ENCODE data around the gene DARS2. TPM values are rescaled to one million over a fixed set of nuclear protein-coding genes. Genes with fewer than 3 reads are reported as not detected.

The DARS2 gene
- total RNA-seq, 1 donor from 2014 or later = 21.1 TPM

DNA sequence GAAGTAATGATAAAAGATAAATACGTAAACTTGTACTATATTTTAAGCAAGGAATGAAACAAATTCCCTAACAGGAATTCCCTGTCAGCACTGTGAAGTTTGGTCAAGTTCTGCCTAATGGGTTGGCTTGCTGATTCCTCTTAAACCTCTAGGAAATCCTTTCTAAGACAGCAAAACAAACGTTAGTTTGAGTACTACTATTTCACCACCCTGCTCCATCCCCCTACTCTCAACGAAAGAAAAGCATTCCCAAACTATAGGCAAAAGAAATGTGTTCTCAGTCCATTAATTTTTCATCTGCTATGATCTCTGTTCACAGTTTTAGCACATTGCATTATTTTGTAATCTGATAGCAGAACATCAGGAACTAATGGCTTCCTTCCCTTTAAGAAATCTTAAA, 76.5 kb downstream of the DARS2 start:
- Mint-ChIP-seq H3K9me3 (ENCODE audit: low read depth) (peaks cover 3% of the 10 kb centered on the region), H3K27me3 (no peaks in the 10 kb centered on the region), H3K4me3 (ENCODE audit: low read depth) (no peak overlapping the region), H3K36me3 (ENCODE audit: insufficient read depth) (peaks cover 2% of the 10 kb centered on the region), H3K4me1 (ENCODE audit: low read depth) (no peaks in the 10 kb centered on the region), H3K27ac (no peak overlapping the region)
- no peak for DNase-seq (ENCODE audit: low spot score, unreplicated experiment)
- no peak for TF ChIP-seq CTCF (IDR thresholded peaks at IDR 0.05; ENCODE audit: unreplicated experiment)

DNA sequence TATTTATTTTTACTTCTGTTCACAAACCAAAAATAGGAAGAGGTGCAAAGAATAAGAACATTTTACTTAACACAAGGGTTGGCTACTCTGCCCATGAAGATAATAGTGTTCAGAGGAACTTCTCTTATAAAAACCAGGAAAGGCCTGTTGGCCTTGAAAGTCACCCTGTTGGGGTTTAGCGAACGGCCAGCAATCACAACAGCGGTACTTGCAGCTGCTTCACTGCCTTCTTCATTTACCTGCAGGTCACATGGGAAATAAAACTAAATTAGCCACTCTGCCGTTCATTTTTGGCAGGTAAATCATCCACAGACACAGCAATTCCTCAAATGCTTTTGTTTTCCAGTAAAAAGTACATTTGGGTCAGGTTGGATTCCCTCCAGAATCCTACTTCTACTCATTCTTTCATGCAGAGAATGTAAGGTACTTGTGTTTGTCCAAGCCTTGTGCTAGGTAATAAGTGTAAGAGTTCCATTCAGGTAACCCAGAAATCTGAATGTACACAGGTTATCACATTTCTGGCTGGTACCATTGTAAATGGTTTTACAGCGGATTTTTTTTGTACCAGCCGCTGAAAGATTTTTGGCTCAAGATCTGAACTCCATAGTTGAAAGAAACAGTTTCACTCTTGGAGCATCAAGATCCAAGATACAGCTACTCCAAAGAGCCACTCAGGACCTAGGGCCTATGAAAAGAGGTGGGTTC, 79.5 kb downstream of the DARS2 start:
- Mint-ChIP-seq H3K36me3 (ENCODE audit: insufficient read depth) (peaks cover 2% of the 10 kb centered on the region), H3K9me3 (ENCODE audit: low read depth) (peaks cover 3% of the 10 kb centered on the region), H3K27me3 (no peaks in the 10 kb centered on the region), H3K4me1 (ENCODE audit: low read depth) (no peaks in the 10 kb centered on the region), H3K27ac (peak overlapping the region; percentile 45), H3K4me3 (ENCODE audit: low read depth) (no peak overlapping the region)
- DNase-seq (ENCODE audit: low spot score, unreplicated experiment) = no peak
- TF ChIP-seq CTCF (IDR thresholded peaks at IDR 0.05; ENCODE audit: unreplicated experiment) = no peak

Other genes with a start within 250 kb of the DARS2 start
- gene SLC9C2, start 221.6 kb upstream of the DARS2 start, total RNA-seq = not detected in 2 replicates
- not detected in 2 replicates for gene TEX50, start 189.3 kb upstream of the DARS2 start, total RNA-seq
- 1.2 and 1.5 TPM in 2 replicates for gene ANKRD45, start 154.8 kb upstream of the DARS2 start, total RNA-seq
- 18.1 and 19.9 TPM in 2 replicates for gene KLHL20, start 109.7 kb upstream of the DARS2 start, total RNA-seq
- 11.6 and 12.0 TPM in 2 replicates for gene CENPL, start 210 bp downstream of the DARS2 start, total RNA-seq
- 352 and 423 TPM in 2 replicates for gene GAS5, start 43.3 kb downstream of the DARS2 start, total RNA-seq
- 12.2 and 14.3 TPM in 2 replicates for gene ZBTB37, start 43.7 kb downstream of the DARS2 start, total RNA-seq
- gene SERPINC1, start 92.7 kb downstream of the DARS2 start, total RNA-seq = 0.31 TPM in 1 of 2 replicates, not detected in the other
- 42.0 and 45.8 TPM in 2 replicates for gene RC3H1, start 197.7 kb downstream of the DARS2 start, total RNA-seq